HEK293 (cell line): ENCODE results near the gene RPL23.

ENCODE experiments used
- BCL11A ChIP-seq: fragments of 450-650 bp; formaldehyde crosslinking; IDR thresholded peaks from 2 replicates; pipeline ENCODE4 v1.5.1; 2016; ENCODE audit warnings: low read depth, missing biosample characterization, missing genetic modification characterization
- BCL11B ChIP-seq: fragments of 450-650 bp; formaldehyde crosslinking; IDR thresholded peaks from 2 replicates; pipeline ENCODE4 v1.5.1; 2016; ENCODE audit warnings: low read depth, missing biosample characterization, missing genetic modification characterization
- GLI2 ChIP-seq: fragments of 450-650 bp; formaldehyde crosslinking; IDR thresholded peaks from 2 replicates; pipeline ENCODE4; 2017; ENCODE audit warnings: missing biosample characterization, missing genetic modification characterization, low read depth, borderline replicate concordance
- GLIS1 ChIP-seq: fragments of 450-650 bp; formaldehyde crosslinking; IDR thresholded peaks from 2 replicates; pipeline ENCODE4 v1.5.1; 2016; ENCODE audit warnings: missing biosample characterization, missing genetic modification characterization
- GLIS2 ChIP-seq: fragments of 450-650 bp; formaldehyde crosslinking; IDR thresholded peaks from 2 replicates; pipeline ENCODE4 v1.5.1; 2016; ENCODE audit warnings: missing biosample characterization, missing genetic modification characterization
- HOXC10 ChIP-seq: sonication (generic); formaldehyde crosslinking; IDR thresholded peaks from 2 replicates; pipeline ENCODE4 v1.8.1; 2023; ENCODE audit warnings: mild to moderate bottlenecking, missing genetic modification reagents
- KLF10 ChIP-seq: fragments of 450-650 bp; IDR thresholded peaks from 2 replicates; pipeline ENCODE4 v1.5.1; 2018; ENCODE audit warnings: missing biosample characterization, mild to moderate bottlenecking, missing genetic modification characterization
- PRDM10 ChIP-seq: fragments of 450-650 bp; formaldehyde crosslinking; IDR thresholded peaks from 2 replicates; pipeline ENCODE4 v1.5.1; 2016; ENCODE audit warnings: missing biosample characterization, missing genetic modification characterization
- RBAK ChIP-seq: fragments of 450-650 bp; formaldehyde crosslinking; IDR thresholded peaks from 2 replicates; pipeline ENCODE4 v1.5.1; 2016; ENCODE audit warnings: missing biosample characterization, missing genetic modification characterization
- ZBTB6 ChIP-seq: fragments of 450-650 bp; formaldehyde crosslinking; IDR thresholded peaks from 2 replicates; pipeline ENCODE4 v1.5.1; 2017; ENCODE audit warnings: missing biosample characterization, missing genetic modification characterization
- ZNF121 ChIP-seq: fragments of 450-650 bp; formaldehyde crosslinking; IDR thresholded peaks from 2 replicates; pipeline ENCODE4 v1.5.1; 2016; ENCODE audit warnings: missing biosample characterization, missing genetic modification characterization
- ZNF146 ChIP-seq: fragments of 450-650 bp; formaldehyde crosslinking; IDR thresholded peaks from 2 replicates; pipeline ENCODE4 v1.5.1; 2016; ENCODE audit warnings: missing biosample characterization, missing genetic modification characterization
- ZNF16 ChIP-seq: fragments of 450-650 bp; formaldehyde crosslinking; IDR thresholded peaks from 2 replicates; pipeline ENCODE4 v1.5.1; 2016; ENCODE audit warnings: low read depth, missing biosample characterization, missing genetic modification characterization
- ZNF202 ChIP-seq: fragments of 450-650 bp; formaldehyde crosslinking; IDR thresholded peaks from 2 replicates; pipeline ENCODE4 v1.5.1; 2016; ENCODE audit warnings: missing biosample characterization, missing genetic modification characterization, borderline replicate concordance
- ZNF239 ChIP-seq: fragments of 450-650 bp; formaldehyde crosslinking; IDR thresholded peaks from 2 replicates; pipeline ENCODE4 v1.5.1; 2016; ENCODE audit warnings: missing biosample characterization, missing genetic modification characterization
- ZNF26 ChIP-seq: fragments of 450-650 bp; formaldehyde crosslinking; IDR thresholded peaks from 2 replicates; pipeline ENCODE4 v1.5.1; 2016; ENCODE audit warnings: missing biosample characterization, missing genetic modification characterization
- ZNF416 ChIP-seq: fragments of 450-650 bp; formaldehyde crosslinking; IDR thresholded peaks from 2 replicates; pipeline ENCODE4 v1.5.1; 2016; ENCODE audit warnings: missing biosample characterization, missing genetic modification characterization
- ZNF423 ChIP-seq: fragments of 450-650 bp; formaldehyde crosslinking; IDR thresholded peaks from 2 replicates; pipeline ENCODE4 v1.5.1; 2016; ENCODE audit warnings: missing biosample characterization, missing genetic modification characterization
- ZNF510 ChIP-seq: fragments of 450-650 bp; formaldehyde crosslinking; IDR thresholded peaks from 2 replicates; pipeline ENCODE4 v1.5.1; 2018; ENCODE audit warnings: mild to moderate bottlenecking, missing genetic modification characterization, missing biosample characterization; ENCODE audit not compliant: insufficient replicate concordance
- ZNF514 ChIP-seq: fragments of 450-650 bp; formaldehyde crosslinking; IDR thresholded peaks from 2 replicates; pipeline ENCODE4 v1.5.1; 2016; ENCODE audit warnings: missing biosample characterization, missing genetic modification characterization
- ZNF529 ChIP-seq: fragments of 450-650 bp; formaldehyde crosslinking; IDR thresholded peaks from 2 replicates; pipeline ENCODE4 v1.5.1; 2017; ENCODE audit warnings: missing genetic modification characterization, missing biosample characterization; ENCODE audit not compliant: insufficient replicate concordance
- ZNF555 ChIP-seq: fragments of 450-650 bp; formaldehyde crosslinking; conservative IDR thresholded peaks from 2 replicates; pipeline ENCODE4 v1.5.1; 2017; ENCODE audit warnings: missing biosample characterization, mild to moderate bottlenecking, missing genetic modification characterization, inconsistent platforms
- ZNF626 ChIP-seq: fragments of 450-650 bp; sonication (Bioruptor Pico); formaldehyde crosslinking; IDR thresholded peaks from 2 replicates; pipeline ENCODE4 v1.5.1; 2018; ENCODE audit warnings: missing biosample characterization, missing genetic modification characterization, inconsistent platforms
- ZNF670 ChIP-seq: fragments of 450-650 bp; formaldehyde crosslinking; IDR thresholded peaks from 2 replicates; pipeline ENCODE4 v1.5.1; 2016; ENCODE audit warnings: missing biosample characterization, missing genetic modification characterization, low read depth
- ZNF792 ChIP-seq: fragments of 450-650 bp; formaldehyde crosslinking; IDR thresholded peaks from 2 replicates; pipeline ENCODE4 v1.5.1; 2016; ENCODE audit warnings: missing biosample characterization, missing genetic modification characterization
- ZSCAN23 ChIP-seq: fragments of 450-650 bp; formaldehyde crosslinking; IDR thresholded peaks from 2 replicates; pipeline ENCODE4 v1.5.1; 2016; ENCODE audit warnings: missing biosample characterization, missing genetic modification characterization
- TF ChIP-seq, protein P1 (sequence below): fragments of 450-650 bp; formaldehyde crosslinking; IDR thresholded peaks from 2 replicates; pipeline ENCODE4 v1.5.1; 2017; ENCODE audit warnings: missing biosample characterization, missing genetic modification characterization
- TF ChIP-seq, protein P2 (sequence below): fragments of 450-650 bp; formaldehyde crosslinking; IDR thresholded peaks from 2 replicates; pipeline ENCODE4 v1.5.1; 2016; ENCODE audit warnings: missing biosample characterization, missing genetic modification characterization, low read depth

The RPL23 gene

GRCh38 chr17:38853292-38854219 lies at the start of gene RPL23 (continued):
- TF ChIP-seq ZBTB6 (tag by site-specific recombination) (no peak), GLI2 (tag by site-specific recombination) (no peak), ZSCAN23 (tag by site-specific recombination) (no peak; the same call in 1 of the 2 replicates), ZNF626 (tag by site-specific recombination) (no peak), KLF10 (tag by site-specific recombination) (peak; percentile 82), PRDM10 (tag by site-specific recombination) (no peak; the same call in 1 of the 2 replicates), ZNF239 (tag by site-specific recombination) (0 out of 2 replicates have a peak, but pooled peaks have one; percentile 25), ZNF514 (tag by site-specific recombination) (no peak), GLIS1 (0 out of 2 replicates have a peak, but pooled peaks have one; percentile 34), ZNF670 (no peak), BCL11B (tag by site-specific recombination) (no peak), RBAK (tag by site-specific recombination) (no peak), GLIS2 (tag by site-specific recombination) (no peak), ZNF529 (tag by site-specific recombination) (no peak), ZNF16 (tag by site-specific recombination) (no peak), ZNF26 (no peak), ZNF792 (no peak), ZNF423 (tag by site-specific recombination) (no peak), HOXC10 (CRISPR knock-in tag) (no peak), ZNF416 (tag by site-specific recombination) (no peak), ZNF202 (tag by site-specific recombination) (no peak), BCL11A (tag by site-specific recombination) (no peak), ZNF121 (tag by site-specific recombination) (no peak), ZNF146 (tag by site-specific recombination) (no peak), ZNF555 (tag by site-specific recombination) (no peak), ZNF510 (tag by site-specific recombination) (no peak)
- TF ChIP-seq, protein P1, sequence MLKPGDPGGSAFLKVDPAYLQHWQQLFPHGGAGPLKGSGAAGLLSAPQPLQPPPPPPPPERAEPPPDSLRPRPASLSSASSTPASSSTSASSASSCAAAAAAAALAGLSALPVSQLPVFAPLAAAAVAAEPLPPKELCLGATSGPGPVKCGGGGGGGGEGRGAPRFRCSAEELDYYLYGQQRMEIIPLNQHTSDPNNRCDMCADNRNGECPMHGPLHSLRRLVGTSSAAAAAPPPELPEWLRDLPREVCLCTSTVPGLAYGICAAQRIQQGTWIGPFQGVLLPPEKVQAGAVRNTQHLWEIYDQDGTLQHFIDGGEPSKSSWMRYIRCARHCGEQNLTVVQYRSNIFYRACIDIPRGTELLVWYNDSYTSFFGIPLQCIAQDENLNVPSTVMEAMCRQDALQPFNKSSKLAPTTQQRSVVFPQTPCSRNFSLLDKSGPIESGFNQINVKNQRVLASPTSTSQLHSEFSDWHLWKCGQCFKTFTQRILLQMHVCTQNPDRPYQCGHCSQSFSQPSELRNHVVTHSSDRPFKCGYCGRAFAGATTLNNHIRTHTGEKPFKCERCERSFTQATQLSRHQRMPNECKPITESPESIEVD (tag by site-specific recombination), result no peak
- TF ChIP-seq, protein P2, sequence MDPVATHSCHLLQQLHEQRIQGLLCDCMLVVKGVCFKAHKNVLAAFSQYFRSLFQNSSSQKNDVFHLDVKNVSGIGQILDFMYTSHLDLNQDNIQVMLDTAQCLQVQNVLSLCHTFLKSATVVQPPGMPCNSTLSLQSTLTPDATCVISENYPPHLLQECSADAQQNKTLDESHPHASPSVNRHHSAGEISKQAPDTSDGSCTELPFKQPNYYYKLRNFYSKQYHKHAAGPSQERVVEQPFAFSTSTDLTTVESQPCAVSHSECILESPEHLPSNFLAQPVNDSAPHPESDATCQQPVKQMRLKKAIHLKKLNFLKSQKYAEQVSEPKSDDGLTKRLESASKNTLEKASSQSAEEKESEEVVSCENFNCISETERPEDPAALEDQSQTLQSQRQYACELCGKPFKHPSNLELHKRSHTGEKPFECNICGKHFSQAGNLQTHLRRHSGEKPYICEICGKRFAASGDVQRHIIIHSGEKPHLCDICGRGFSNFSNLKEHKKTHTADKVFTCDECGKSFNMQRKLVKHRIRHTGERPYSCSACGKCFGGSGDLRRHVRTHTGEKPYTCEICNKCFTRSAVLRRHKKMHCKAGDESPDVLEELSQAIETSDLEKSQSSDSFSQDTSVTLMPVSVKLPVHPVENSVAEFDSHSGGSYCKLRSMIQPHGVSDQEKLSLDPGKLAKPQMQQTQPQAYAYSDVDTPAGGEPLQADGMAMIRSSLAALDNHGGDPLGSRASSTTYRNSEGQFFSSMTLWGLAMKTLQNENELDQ (tag by site-specific recombination), result no peak
